ENCODE data around the gene SLC22A4.

Gene SLC22A4

DNA sequence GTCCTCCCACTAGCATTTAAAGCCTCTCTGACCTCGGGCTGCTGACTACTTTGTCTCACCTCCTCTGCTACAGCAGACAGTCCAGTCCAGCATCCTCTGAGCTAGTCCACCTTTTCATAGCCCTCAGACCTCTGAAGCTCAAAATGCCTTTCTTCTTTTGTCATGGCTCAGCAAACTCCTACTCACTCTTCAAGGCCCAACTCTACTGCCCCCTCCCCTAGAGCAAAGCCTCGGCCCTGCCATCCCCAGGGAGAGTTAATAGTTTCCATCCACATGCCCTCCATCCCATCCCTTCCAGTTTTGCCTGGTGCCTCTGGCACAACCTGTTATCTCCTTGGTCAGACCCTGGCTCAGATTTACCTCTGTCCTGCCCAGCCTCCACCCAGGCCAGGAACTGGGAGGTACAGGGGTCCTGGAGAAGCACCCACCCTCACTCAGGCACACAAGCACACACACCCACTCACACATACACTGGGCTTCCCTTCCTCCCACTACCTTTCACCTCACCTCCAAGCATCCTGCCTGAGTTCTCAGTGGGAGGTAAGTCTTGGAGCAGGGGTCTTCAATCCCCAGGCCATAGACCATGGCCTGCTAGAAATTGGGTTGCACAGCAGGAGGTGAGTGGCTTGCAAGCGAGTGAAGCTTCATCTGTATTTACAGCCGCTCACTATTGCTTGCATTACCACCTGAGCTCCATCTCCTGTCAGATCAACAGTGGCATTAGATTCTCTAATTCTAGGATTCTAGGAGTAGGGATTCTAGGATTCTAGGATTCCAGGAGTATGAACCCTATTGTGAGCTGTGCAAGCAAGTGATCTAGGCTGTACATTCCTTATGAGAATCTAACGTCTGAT, 18.6 kb upstream of the SLC22A4 start:
- DNase-seq = no peak

DNA sequence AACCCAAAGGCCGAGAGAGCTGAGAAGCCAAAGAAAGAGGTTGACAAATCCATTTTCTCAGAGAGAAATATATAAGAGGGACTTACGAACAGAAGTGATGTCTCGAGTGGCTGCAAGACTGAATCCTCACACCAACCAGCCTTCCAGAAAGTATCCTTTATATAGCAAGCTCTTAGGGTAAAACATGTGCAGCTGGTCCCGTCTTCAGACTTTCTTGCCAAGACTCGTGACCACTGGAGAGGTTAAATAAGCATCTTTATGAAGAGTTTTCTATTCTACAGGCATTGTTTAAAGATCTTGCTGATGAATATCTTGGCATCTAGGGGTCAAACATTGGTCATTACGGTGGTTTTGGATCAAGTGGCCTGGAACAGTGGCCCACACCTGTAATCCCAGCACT, 16.9 kb upstream of the SLC22A4 start:
- no peak for DNase-seq

DNA sequence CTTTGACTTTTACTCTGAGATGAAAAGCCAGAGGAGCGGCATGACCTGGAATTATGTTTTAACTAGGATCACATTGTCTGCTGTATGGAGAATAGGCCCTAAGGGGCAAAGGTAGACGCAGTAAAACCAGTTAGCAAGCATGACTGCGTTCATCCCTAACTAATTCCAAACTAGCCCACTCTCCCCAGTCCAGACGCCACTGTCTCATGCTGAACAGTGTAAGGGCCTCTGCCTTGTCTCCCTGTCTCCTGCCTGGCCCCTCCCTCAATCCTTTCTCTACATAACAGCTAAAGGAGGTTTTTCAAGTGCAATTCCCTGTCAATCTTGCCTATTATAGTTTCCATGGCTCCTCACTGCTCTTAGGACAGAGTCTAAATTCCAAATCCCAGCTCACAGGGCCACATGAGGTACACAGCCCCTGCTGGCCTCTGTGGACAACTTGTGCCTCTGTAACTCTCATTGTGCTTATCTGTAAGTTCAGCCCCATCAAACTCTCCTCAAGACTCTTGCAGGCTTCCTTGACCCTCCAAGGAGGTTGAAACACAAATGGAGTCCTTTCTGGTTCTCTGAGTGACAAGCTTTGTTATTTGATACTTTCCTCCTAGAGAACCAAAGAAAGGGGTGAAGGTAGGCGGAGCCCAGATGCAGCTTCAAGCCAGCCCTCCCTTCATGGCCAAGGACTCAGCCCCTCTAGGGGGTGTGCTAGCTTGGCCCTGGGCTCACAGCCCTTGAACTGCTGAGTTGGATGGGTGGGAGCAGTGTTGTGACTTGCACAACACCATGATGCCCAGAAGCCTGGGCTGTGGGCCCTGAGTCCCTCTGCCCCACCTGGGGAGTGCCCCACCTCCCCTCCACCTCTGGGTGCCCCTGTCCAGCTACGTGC, 16.0 kb upstream of the SLC22A4 start:
- DNase-seq = no peak

DNA sequence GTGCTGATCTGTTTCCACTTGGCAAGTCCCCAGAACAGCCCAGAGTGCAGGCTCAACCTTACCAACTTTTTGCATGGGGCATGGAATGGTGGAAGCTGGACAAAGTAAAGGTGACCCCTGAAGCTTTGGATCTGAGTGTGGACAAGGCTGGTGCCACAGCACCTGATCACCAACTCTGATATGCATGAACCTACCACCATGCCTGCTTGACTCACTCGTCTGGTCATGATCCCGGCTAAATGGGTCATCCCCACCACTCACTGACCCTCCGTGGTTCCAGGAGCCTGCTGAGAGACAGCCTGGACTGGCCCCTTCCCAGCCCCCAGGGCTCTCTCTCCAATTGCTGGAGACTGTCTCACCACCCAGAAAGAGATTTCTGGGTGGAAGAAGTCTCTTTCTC, 14.4 kb upstream of the SLC22A4 start:
- no peak for DNase-seq

DNA sequence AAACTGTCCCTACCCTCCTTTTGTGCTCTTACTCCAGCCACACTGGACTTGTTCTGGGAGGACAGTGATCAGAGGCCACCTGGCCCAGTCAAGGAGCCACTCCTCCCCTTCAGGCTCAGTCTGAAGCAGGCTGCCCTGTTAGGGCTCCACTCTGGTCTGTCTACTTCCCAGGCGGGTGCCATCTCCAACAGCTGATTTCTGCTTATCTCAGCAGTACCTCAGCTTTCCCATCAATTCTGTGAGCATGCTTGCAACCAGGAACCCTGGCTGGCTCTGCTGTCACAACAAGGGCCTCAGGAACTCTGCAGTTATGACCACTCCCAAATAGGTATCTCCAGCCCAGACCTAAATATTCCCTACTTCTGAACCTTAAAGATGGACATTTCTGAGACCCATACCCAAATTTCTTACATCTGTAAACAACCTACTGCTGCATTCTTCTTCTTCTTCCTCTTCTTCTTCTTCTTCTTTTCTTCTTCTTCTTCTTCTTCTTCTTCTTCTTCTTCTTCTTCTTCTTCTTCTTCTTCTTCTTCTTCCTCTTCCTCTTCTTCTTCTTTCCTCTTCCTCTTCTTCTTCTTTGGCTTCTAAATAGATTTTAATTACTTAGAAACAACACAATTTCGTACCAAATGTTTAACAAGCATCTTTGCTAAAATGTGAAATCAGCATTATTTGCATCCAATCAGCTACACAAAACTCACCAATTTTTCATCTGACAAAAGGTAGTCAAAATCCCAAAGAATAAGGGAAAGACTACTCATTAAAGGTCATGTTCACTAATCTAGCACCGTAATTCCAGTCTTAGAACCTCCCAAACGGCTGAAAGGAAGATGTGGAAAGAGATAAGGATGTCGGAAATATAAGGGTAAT, 13.6 kb upstream of the SLC22A4 start:
- DNase-seq = no peak

DNA sequence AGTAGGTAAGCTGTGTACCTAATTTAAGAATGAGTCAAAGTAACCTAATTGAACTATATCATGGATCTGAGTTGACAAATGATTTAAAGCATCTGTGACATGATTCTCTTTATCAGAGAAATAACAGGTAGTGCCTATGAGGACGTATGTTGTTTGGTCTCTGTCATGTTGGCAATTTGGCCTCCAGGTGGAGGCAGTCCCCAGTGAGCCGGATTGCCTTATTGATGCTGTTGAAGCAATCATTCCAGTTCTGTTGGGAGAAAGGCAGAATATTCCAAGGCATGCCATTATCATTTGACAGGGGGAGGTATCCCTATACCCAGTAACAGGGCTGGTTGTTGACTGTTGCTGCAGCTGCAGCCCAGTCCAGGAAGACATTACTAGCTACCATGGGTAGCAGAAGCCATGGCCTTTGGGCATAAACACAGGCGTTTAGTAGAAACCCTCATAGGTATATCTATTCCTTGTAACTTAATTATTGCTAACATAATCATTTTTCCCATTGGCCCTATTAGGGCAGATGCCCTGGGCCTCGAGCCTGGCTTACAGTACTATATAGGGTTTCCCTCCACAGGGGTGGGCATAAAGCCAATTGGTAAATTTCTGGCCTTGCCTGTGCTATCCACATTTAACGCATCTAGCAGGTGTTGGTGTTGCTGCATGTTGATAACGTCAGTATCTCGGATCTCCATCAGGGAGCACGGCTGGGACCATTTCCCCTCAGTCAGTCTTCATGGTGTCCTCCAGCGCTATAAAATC, 12.2 kb upstream of the SLC22A4 start:
- no peak for DNase-seq

DNA sequence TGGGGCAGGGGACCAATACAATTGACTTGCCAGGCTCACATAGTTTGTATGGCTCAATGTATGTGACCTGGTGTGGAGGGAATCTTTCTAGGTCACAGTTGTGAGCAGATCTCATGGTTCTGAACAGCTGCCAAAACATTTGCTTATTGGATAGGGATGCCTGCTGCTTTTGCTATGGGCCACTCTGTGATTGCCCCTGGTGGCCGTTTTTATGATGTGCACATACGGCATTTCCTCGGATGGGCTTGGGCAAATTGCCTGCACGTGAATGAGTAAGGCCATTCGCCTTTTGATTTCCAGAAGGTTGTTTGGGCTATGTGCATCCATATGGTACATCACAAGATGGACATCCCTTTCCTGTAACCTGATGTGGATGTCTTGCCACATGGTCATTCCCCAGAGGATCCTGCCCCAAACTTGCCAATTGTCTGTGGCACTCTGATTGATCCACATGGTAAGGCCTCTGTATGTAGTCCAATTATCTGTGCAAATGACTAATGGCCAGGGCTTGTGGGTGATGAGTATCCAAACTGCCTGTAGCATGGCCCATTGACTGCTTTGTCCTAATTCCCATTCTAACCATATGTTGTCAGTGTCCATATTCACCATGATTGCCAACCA, 10.7 kb upstream of the SLC22A4 start:
- no peak for DNase-seq

DNA sequence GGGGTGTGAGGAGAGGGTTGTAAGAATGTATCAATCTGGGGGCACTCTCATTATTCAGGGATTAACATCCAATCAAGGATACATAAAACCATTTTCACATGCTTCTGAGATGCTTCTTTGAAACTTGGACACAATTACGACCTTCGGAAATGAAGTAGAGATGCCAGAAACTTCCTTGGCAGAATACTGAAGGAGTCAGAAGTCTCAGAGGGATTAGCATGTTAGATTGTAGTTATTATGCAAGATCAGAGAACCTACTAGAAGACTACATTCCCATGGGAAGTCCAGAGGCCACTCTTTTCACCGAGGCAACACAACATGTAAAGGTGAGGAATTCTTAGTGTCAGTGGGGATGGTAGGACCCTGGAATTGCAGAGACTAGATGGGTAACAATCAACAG, 5.1 kb upstream of the SLC22A4 start:
- no peak for DNase-seq

DNA sequence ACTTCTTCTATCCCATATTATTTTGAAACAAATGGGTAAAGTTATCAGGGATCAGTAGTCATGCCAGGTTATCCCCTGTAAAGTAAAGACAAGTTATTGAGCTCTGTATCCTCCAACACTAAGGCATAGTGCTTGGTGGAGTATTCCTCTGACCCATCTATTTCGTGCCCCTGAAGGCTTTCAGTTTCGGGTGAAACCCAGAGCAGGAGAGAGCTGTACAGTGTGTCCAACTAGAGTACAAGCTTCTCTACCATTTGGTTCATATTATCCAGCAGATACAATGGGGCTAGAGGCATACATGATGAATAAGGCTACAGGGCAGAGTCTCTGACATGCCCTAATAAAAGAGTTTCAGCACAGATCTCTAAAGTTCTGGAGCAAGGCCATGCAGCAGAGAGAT, 3.2 kb upstream of the SLC22A4 start:
- no peak for DNase-seq

DNA sequence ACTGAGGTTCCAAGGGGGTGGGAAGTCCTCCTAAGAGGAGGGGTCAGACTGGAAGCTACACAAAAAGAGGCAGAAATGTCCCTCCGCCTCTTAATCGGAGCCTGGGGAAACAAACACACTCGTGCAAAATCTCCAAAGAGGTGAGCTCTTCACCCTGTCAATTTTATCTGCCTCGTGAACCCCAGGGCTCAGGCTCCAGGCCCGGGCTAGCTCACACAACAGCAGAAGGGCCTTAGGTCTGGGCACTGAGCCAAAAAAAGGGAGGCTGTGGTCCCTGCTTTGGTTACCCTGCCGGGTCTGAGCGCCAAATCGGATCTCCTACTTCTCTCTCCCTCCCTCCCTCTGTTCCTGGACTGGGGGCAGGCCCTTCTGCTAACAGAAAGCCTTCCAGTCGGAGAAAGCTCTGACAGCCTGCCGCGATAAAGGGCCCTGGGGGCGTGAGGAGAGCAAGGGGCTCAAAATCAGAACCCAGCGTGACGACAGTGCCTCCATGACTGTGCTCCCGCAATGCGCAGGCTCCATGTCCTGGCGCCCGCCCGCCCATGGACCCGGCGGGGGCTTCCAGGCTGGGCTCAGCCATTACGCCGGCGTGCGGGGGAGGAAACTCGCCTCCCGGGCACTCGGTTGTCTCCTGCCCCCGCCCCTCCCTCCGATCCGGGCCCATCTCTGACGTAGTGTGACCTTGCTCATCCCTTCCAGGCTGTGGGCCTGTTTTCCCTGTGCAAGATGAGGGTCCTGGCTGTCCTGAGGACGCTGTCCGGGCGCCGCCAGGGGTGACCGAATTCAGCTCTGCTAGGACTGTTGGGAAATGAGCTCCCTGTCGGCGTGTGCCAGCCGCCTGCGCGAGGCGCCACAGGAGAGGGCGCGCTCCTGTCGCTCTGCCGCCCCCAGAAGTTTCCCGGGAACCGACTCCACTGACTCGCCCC, 865 bp upstream of the SLC22A4 start:
- peak; percentile 76 for DNase-seq

DNA sequence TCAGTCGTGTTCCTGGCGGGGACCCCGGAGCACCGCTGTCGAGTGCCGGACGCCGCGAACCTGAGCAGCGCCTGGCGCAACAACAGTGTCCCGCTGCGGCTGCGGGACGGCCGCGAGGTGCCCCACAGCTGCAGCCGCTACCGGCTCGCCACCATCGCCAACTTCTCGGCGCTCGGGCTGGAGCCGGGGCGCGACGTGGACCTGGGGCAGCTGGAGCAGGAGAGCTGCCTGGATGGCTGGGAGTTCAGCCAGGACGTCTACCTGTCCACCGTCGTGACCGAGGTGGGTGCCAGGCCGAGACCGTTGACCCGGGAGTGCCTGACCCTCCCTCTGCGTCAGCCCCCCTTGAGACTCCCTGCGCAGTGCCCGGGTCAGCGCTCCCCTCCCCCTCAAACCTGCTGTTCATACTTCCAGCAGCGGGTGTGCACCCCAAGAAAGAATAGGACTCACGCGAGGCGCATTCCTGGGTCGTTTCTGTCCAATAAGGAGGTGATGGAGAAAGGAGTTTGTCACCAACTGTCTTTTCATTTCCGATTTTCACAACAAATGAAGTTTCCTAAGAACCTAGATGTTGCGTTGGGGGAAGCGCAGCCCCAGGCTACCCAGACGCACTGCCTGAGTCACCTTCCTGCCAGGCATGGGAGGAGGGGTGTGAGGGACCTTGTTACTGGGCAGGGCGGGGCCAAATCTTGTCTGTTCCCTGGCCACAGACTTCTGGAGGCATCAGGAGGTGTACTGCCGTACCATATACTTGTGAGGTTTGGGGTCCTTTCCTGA, 722 bp downstream of the SLC22A4 start:
- DNase-seq = peak; percentile 72

DNA sequence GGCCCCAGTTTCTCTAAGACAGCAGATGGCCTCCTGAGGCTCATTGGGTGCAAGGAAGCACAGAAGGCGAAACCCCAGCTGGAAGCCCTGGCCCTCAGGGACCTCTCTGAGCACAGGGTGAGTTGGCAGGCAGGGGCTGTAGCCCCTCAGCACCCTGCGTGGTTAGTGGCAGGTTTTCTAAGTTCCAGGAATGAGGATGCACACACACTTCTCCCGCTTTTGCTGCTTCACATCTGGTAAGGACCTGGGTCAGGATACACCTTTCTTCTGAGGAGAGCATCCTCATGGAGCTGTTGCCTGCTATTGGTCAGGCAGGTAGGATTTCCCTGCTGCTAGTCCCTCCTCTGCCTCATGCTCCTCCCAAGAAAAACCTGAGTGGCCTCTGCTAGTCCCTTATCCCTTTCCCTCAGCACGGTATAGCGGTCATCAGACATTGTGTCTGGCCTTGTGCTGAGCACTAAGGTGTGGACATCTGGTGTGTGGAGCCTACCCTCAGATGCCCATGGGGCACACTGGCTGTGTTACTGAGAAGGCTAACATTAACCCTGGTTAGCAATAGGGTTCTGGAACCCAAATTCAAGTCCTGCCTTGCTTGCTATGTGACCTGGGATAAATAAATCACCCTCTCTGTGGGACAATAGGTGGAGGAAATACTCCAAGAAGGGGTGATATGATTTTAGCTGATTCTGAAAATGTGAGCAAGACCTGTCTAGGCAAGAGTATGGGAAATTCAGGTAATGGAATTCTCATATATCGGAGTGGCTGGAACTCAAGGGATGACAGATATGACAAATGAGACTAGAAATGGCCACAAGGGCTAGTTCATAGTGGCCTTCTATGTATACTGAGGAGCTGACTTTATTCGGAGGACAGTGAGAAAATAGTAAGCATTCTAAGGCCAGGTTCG, 1.6 kb downstream of the SLC22A4 start:
- DNase-seq = no peak

DNA sequence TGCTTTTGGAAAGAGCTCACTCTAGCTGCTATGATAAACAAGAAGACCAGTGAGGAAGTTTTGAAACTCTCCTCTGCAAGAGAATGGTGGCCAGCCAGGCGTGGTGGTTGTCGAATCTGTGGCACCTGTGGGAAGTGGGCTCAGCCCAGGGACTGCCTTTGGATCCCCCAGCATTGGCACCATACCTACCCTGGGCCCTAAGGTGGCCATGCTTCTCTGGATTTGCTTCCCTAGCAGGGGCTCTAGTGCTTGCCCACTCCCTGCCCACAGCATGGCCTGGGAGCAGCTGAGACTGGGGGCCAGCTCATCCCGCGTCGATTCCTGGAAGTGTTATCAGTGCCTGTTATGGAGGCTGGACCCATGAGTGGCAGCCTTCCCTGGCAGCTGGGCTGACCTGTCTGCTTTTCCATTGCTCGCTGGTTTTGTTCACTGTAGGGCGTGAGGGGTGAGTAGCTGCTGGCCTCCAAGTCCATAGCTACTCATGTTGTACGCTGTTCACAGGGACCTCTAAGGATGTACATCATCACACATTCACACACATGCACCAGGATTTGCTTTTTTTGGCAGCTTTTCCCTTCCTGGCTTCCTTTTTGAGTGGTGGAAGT, 2.3 kb downstream of the SLC22A4 start:
- no peak for DNase-seq

DNA sequence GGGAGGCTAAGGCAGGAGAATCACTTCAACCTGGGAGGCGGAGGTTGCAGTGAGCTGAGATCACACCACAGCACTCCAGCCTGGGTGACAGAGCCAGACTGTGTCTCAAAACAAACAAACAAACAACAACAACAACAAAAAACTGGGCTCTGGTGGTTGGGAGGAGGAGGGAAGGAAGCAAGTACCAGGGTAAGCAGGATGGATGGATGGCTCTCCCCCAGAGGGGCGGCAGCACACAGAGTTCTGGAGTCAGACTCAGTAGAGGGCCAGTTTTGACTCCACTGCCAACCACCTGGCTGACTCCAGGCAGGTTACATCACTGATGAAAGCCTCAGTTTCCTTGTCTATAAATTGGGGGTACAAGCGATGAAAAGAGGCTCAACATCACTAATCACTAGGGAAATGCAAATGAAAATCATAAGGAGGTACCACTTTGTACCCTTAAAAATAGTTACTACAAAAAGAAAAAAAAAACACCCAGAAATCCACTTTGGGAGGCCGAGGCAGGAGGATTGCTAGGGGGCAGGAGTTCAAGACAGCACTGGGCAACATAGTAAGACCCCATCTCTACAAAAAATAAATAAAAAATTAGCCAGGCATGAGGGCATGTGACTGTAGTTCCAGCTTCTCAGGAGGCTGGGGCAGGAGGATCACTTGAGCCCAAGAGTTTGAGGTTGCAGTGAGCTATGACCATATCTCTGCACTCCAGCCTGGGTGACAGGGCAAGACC, 3.2 kb downstream of the SLC22A4 start:
- no peak for DNase-seq

DNA sequence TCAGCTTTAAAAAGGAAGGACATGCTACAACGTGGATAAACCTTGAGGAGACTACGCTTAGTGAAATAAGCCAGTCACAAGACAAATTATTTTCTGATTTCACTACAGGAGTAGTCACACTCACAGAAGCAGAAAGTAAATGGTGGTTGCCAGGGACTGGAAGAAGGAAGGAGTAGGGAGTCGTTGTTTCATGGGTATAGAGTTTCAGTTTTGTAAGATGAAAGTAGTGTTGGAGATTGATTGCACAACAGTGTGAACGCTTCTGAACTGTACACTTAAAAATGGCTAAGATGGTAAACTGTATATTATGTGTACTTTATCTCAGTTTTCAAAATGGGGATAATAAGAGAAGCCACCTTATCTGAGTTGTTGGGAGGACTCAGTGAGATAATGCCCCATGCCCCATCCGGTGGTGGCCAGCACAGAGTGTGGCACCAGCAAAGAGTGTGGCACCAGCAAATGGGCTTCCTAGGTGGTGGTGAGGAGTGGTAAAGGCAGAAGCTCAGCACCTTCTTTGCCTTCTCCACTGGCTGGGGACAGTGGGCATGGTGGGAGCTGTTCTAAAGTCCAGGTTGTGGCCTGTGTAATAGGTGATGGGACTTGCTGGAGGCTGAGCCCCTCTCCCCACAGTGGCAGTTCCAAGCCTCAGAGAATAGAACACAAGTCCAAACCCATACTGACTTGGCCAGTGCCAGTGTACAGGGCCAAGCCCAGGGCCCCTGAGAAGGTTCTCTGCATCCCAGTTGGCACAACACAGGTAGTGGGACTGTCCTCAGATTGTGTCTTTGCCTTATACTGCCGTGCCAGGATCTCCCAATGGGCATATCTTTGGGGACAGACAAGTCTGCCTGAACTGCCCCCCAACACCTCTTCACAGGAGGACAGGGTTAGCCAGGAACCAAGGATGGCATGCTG, 4.4 kb downstream of the SLC22A4 start:
- DNase-seq = no peak

DNA sequence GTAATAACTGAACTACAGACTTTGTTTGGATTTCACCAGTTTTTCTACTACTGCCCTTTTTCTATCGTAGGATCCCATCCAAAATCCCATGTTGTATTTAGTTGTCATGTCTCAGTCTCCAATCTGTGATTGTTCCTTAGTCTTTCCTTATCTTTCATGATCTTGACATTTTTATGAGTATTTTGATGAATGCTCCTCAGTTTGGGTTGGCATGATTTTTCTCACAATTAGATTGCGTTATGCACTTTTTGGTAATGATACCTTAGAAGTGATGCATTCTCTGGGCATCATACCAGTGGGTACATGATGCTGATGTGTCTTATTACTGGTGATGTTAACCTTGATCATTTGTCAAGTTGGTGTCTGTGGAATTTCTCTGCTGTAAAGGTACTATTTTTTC, 5.7 kb downstream of the SLC22A4 start:
- no peak for DNase-seq

Data from GOT3 (cell line).